K562 (cell line): Measurements from ENCODE around the gene GALNT7. TPM values are rescaled to one million over a fixed set of nuclear protein-coding genes. Genes with fewer than 3 reads are reported as not detected.

Source experiments
- ATAC-seq: fragments of 200-7000 bp; cut with Tn5 transposase; 3 replicates; pipeline ENCODE4 v1.9.1; 2020; ENCODE audit warnings: moderate library complexity
- BruUV-seq: library from RNA; stranded (reverse); fragments of 400-500 nt; replicated peaks from 2 replicates; lab custom pipeline; 2021; lab: Mats Ljungman, UMichigan
- CTCF ChIA-PET: fragments of 300-600 bp; formaldehyde crosslinking; extraction: SDS; loops from one replicate; lab custom pipeline; 2021; ENCODE audit warnings: low intra/inter-chr PET ratio; lab: Yijun Ruan, JAX
- POLR2A ChIA-PET: fragments of 300-600, 350-650 bp; sonication (Branson Sonifier 250); formaldehyde crosslinking; extraction: SDS; loops from one replicate; lab custom pipeline; 2021; ENCODE audit warnings: antibody characterized with exemption, inconsistent platforms; lab: Yijun Ruan, JAX
- DNase-seq, 4 experiments: peaks; one replicate each; pipeline versions ENCODE4 v3.0.0 to v3.0.0-alpha.2; 2011 to 2018; ENCODE audit warnings: low spot score in 3 of 4, mixed read lengths in 3 of 4; ENCODE audit errors: extremely low read depth in 1 of 4
- FAIRE-seq: peaks from 2 replicates; lab custom pipeline; 2011; peaks lifted over from hg19 to GRCh38; lab: Jason Lieb, UNC
- H2AFZ ChIP-seq: 2 replicates; pipeline ENCODE4 v1.6.0; 2011; ENCODE audit warnings: low read depth, low read length, control low read depth, inconsistent platforms
- H3K27ac ChIP-seq: fragments of 200-600 bp; 3 replicates; pipeline ENCODE4 v1.8.0; 2011; ENCODE audit warnings: low read depth, mild to moderate bottlenecking, control low read depth, inconsistent platforms, low read length, moderate library complexity, mixed read lengths; ENCODE audit errors: extremely low read depth
- H3K27me3 ChIP-seq, 2 experiments: fragments of 300-600 bp in 1 of 2; 2 replicates in 1 of 2; 3 replicates in 1 of 2; pipeline versions ENCODE4 v1.6.0 to v1.8.0; 2011; ENCODE audit warnings: inconsistent platforms in 2 of 2, low read length in 2 of 2, mild to moderate bottlenecking in 1 of 2, mixed read lengths in 1 of 2, moderate library complexity in 1 of 2; ENCODE audit not compliant: control insufficient read depth in 2 of 2, insufficient read depth in 2 of 2
- H3K36me3 ChIP-seq: fragments of 300-600 bp; 3 replicates; pipeline ENCODE4 v1.8.0; 2011; ENCODE audit warnings: mild to moderate bottlenecking, low read length, inconsistent platforms; ENCODE audit not compliant: control insufficient read depth, insufficient read depth
- H3K4me1 ChIP-seq, 2 experiments: fragments of 200-600 bp in 1 of 2; replicated peaks in 1 of 2; 2 replicates in 1 of 2; 3 replicates in 1 of 2; pipeline versions ENCODE4 v1.5.1 to v1.8.0; 2011; ENCODE audit warnings: inconsistent platforms in 2 of 2, low read length in 2 of 2, mild to moderate bottlenecking in 1 of 2, mixed read lengths in 1 of 2, moderate library complexity in 1 of 2; ENCODE audit not compliant: control insufficient read depth in 2 of 2, insufficient read depth in 2 of 2
- H3K4me2 ChIP-seq: 2 replicates; pipeline ENCODE4 v1.6.1; 2011; ENCODE audit warnings: low read length, control low read depth, inconsistent platforms, mixed read lengths; ENCODE audit not compliant: insufficient read depth
- H3K4me3 ChIP-seq: fragments of 200-600 bp; sonication (generic), shearing (Covaris generic); 2 replicates; pipeline ENCODE4 v1.5.1; 2016; ENCODE audit warnings: control low read depth, inconsistent platforms
- H3K79me2 ChIP-seq: fragments of 200-600 bp; 3 replicates; pipeline ENCODE4 v1.8.0; 2011; ENCODE audit warnings: low read length, inconsistent platforms; ENCODE audit not compliant: control insufficient read depth, insufficient read depth
- H3K9ac ChIP-seq, 2 experiments: 2 replicates each; pipeline versions ENCODE4 v1.6.0 to v1.6.1; 2011; ENCODE audit warnings: low read depth in 2 of 2, low read length in 2 of 2, control low read depth in 1 of 2, inconsistent platforms in 1 of 2, mild to moderate bottlenecking in 1 of 2, mixed read lengths in 1 of 2; ENCODE audit not compliant: insufficient read depth in 1 of 2
- H3K9me1 ChIP-seq: one replicate; pipeline ENCODE4 v1.6.0; 2011; ENCODE audit warnings: inconsistent platforms, mild to moderate bottlenecking, low read length, moderate library complexity; ENCODE audit not compliant: control insufficient read depth, insufficient read depth
- H3K9me3 ChIP-seq: replicated peaks from 2 replicates; pipeline ENCODE4 v1.5.1; 2011; ENCODE audit warnings: low read depth, low read length, inconsistent platforms; ENCODE audit not compliant: control insufficient read depth, insufficient read depth
- H4K20me1 ChIP-seq: replicated peaks from 2 replicates; pipeline ENCODE4 v1.6.1; 2011; ENCODE audit warnings: low read length, inconsistent platforms, mixed read lengths; ENCODE audit not compliant: control insufficient read depth, insufficient read depth
- CBX1 ChIP-seq: sonication (generic); IDR thresholded peaks from 2 replicates; pipeline ENCODE4 v1.6.1; 2016; ENCODE audit warnings: antibody characterized with exemption, low read depth, mild to moderate bottlenecking
- EGR1 ChIP-seq: fragments of 450-650 bp; conservative IDR thresholded peaks from 2 replicates; pipeline ENCODE4 v1.6.1; 2017; ENCODE audit warnings: mild to moderate bottlenecking
- NCOA2 ChIP-seq, 2 experiments: fragments of 450-650 bp; IDR thresholded peaks; 2 replicates each; pipeline ENCODE4 v1.6.1; 2018; ENCODE audit warnings: mild to moderate bottlenecking in 2 of 2, moderate library complexity in 1 of 2; ENCODE audit not compliant: partially characterized antibody in 2 of 2
- PRPF4 ChIP-seq: fragments of 200-400 bp; formaldehyde crosslinking; IDR thresholded peaks from one replicate; pipeline ENCODE4 v1.6.1; 2017; ENCODE audit warnings: low read length, low read depth, mild to moderate bottlenecking; ENCODE audit not compliant: insufficient read depth, poor library complexity, severe bottlenecking
- REST ChIP-seq, 2 experiments: fragments of 450-650 bp; formaldehyde crosslinking in 1 of 2; IDR thresholded peaks; 2 replicates each; pipeline versions ENCODE4 v1.4.0 to v1.6.1; 2014 to 2020; ENCODE audit warnings: mild to moderate bottlenecking in 2 of 2, borderline replicate concordance in 1 of 2, low read depth in 1 of 2
- ZNF239 ChIP-seq: fragments of 250-450 bp; sonication (Bioruptor Pico); IDR thresholded peaks from 2 replicates; pipeline ENCODE4 v1.4.0; 2020; ENCODE audit warnings: mild to moderate bottlenecking
- whole genome bisulfite sequencing: fragments of 100-300 bp; shearing (Covaris generic); methylation state at CpG from one replicate; pipeline ENCODE4 v1.1.6; 2016; ENCODE audit warnings: low coverage, mixed read lengths; ENCODE audit not compliant: insufficient coverage; ENCODE audit errors: missing lambda C conversion rate; 5-methylcytosine and 5-hydroxymethylcytosine counted together
- in situ Hi-C: fragments of 300-500 bp; cut with MboI; formaldehyde crosslinking; loops from 4 replicates; pipeline ENCODE4 v1.15.0; 2018; ENCODE audit warnings: inconsistent platforms, mixed read lengths
- intact Hi-C: fragments of 100-400 bp; cut with micrococcal nuclease; formaldehyde crosslinking; loops from 2 replicates; pipeline ENCODE4 v1.14.2; 2022
- polyA plus RNA-seq, 8 experiments: library from polyadenylated mRNA; depleted of rRNA in 4 of 8; stranded (reverse) in 5 of 8; unstranded in 3 of 8; fragments of >200 nt; fragmentation: Nextera tagmentation in 2 of 8; fragmentation: Illumina TruSeq in 1 of 8; extraction: Ambion mirVana in 2 of 8; extraction: Trizol in 1 of 8; gene quantifications; 2 replicates each; pipeline versions ENCODE4 v1.2.1 to v1.2.3, GENCODE V29; 2011 to 2014; ENCODE audit warnings: inconsistent platforms in 1 of 8, missing spikeins in 1 of 8
- total RNA-seq, 7 experiments: library from RNA; depleted of rRNA in 6 of 7; stranded (reverse); fragments of >200 nt in 6 of 7; fragmentation: Illumina TruSeq in 2 of 7; extraction: Trizol in 2 of 7; gene quantifications; 2 replicates each; pipeline versions ENCODE4 v1.2.1 to v1.2.3, GENCODE V29; 2011 to 2021; ENCODE audit warnings: low replicate concordance in 1 of 7

Gene GALNT7
- total and polyA plus RNA-seq, 9 of the 15 experiments (the other 6 are each of a cell fraction or from before 2014, with no cell fraction given), result 16.7 to 38.7 (median 31.1) TPM

- DNase-seq, result no peak
- BruUV-seq, result no TSS peak
- intact Hi-C loops (loop anchor here (10.0 kb wide), 1 partner anchor 359 kb away; no protein-coding TSS in a partner anchor), in situ Hi-C loops (no loop called here)
- Histone ChIP-seq H3K4me3 (no peak overlapping the region), H2AFZ (no peak overlapping the region), H3K9ac (no peak overlapping the region), H3K9me3 (no peaks in the 10 kb centered on the region; the same call in 1 of the 2 replicates), H3K27ac (no peak overlapping the region), H3K9me1 (no peaks in the 10 kb centered on the region), H3K4me1 (peaks cover 2 to 9% of the 10 kb centered on the region in 2 experiments; a peak in 4 of 5 replicates), H4K20me1 (peaks cover 9% of the 10 kb centered on the region; the same call in 1 of the 2 replicates), H3K36me3 (peaks cover 13% of the 10 kb centered on the region; the same call in 2 of the 3 replicates), H3K27me3 (no peaks in the 10 kb centered on the region), H3K4me2 (no peak overlapping the region), H3K79me2 (peaks cover 42% of the 10 kb centered on the region; the same call in 2 of the 3 replicates)
- WGBS, result 86% methylated on average over 2 of the region's 2 CpGs
- ATAC-seq, result no peak
- CTCF ChIA-PET, result no interaction called here
- FAIRE-seq, result no peak
- TF ChIP-seq PRPF4 (no peak), CBX1 (no peak), ZNF239 (CRISPR knock-in tag) (no peak), NCOA2 (IDR thresholded peaks at IDR 0.05; ENCODE audit: partially characterized antibody in 2 of 2) (no peak), REST (IDR thresholded peaks at IDR 0.05; ENCODE audit: borderline replicate concordance) (no peak), REST (CRISPR knock-in tag; IDR thresholded peaks at IDR 0.05; ENCODE audit: low read depth) (no peak), EGR1 (no peak)
- POLR2A ChIA-PET, result no interaction called here
Observed at GRCh38 chr4:173253561-173253960, 85.0 kb downstream of the GALNT7 start.
